ENCODE results near the gene TSPAN18. TPM values are rescaled to one million over a fixed set of nuclear protein-coding genes. Genes with fewer than 3 reads are reported as not detected.

The TSPAN18 gene
- total and polyA plus RNA-seq, 3 donors from 2014 or later, result 2.1 to 11.1 (median 5.0) TPM

GRCh38 chr11:44885919-44886789, 159.4 kb downstream of the TSPAN18 start:
- TF ChIP-seq POLR2A (IDR thresholded peaks at IDR 0.05), result no peak
- no peak for TF ChIP-seq CTCF (IDR thresholded peaks at IDR 0.05)
- intact Hi-C loops (cut with DNase I; ENCODE audit: low total_unique reads), result no loop called here
- H3K4me1 ChIP-seq, result no peaks in the 10 kb centered on the region
- no peaks in the 10 kb centered on the region for H3K27me3 ChIP-seq
- no peaks in the 10 kb centered on the region for H3K9me3 ChIP-seq
- no peak overlapping the region for H3K27ac ChIP-seq
- no peak overlapping the region for H3K4me3 ChIP-seq
- WGBS, 2 donors, result 85 to 87% methylated on average over 11 to 13 of the region's 13 CpGs
- no peaks in the 10 kb centered on the region for H3K36me3 ChIP-seq (ENCODE audit: low read depth, missing control alignments)
- DNase-seq, result no peak

- intact Hi-C loops (cut with DNase I; ENCODE audit: low total_unique reads), result no loop called here
- no peak overlapping the region for H3K4me3 ChIP-seq
- H3K27ac ChIP-seq, result no peak overlapping the region
- no peaks in the 10 kb centered on the region for H3K36me3 ChIP-seq (ENCODE audit: low read depth, missing control alignments)
- H3K9me3 ChIP-seq, result no peaks in the 10 kb centered on the region
- H3K27me3 ChIP-seq, result no peaks in the 10 kb centered on the region
- no peak for DNase-seq
- TF ChIP-seq CTCF (IDR thresholded peaks at IDR 0.05) (no peak), POLR2A (IDR thresholded peaks at IDR 0.05) (no peak)
- WGBS, 2 donors, result 68 to 71% methylated on average over 3 of the region's 3 CpGs
- no peaks in the 10 kb centered on the region for H3K4me1 ChIP-seq
Measured at GRCh38 chr11:44886790-44887140, 160.0 kb downstream of the TSPAN18 start.

- intact Hi-C loops (cut with DNase I; ENCODE audit: low total_unique reads), result no loop called here
- no peaks in the 10 kb centered on the region for H3K27me3 ChIP-seq
- H3K4me1 ChIP-seq, result no peaks in the 10 kb centered on the region
- no peak for DNase-seq
- H3K9me3 ChIP-seq, result no peaks in the 10 kb centered on the region
- TF ChIP-seq POLR2A (IDR thresholded peaks at IDR 0.05), result no peak
- TF ChIP-seq CTCF (IDR thresholded peaks at IDR 0.05), result no peak
- no peak overlapping the region for H3K4me3 ChIP-seq
- no peak overlapping the region for H3K27ac ChIP-seq
- H3K36me3 ChIP-seq (ENCODE audit: low read depth, missing control alignments), result no peaks in the 10 kb centered on the region
- WGBS, 2 donors, result 86 to 88% methylated on average over 3 of the region's 3 CpGs
Measured at GRCh38 chr11:44887636-44888035, 160.9 kb downstream of the TSPAN18 start.

GRCh38 chr11:44889266-44889665, 162.5 kb downstream of the TSPAN18 start:
- peaks cover 10% of the 10 kb centered on the region for H3K4me1 ChIP-seq
- intact Hi-C loops (cut with DNase I; ENCODE audit: low total_unique reads), result no loop called here
- no peak overlapping the region for H3K4me3 ChIP-seq
- WGBS, 2 donors, result 100% methylated on average over 1 of the region's 1 CpG; no CpG with 5 or more reads in 1 of the 2 donors
- H3K36me3 ChIP-seq (ENCODE audit: low read depth, missing control alignments), result no peaks in the 10 kb centered on the region
- no peaks in the 10 kb centered on the region for H3K27me3 ChIP-seq
- H3K27ac ChIP-seq, result no peak overlapping the region
- no peaks in the 10 kb centered on the region for H3K9me3 ChIP-seq
- no peak for TF ChIP-seq CTCF (IDR thresholded peaks at IDR 0.05)
- no peak for TF ChIP-seq POLR2A (IDR thresholded peaks at IDR 0.05)
- DNase-seq, result no peak

GRCh38 chr11:44892843-44893242, 166.1 kb downstream of the TSPAN18 start:
- no peaks in the 10 kb centered on the region for H3K36me3 ChIP-seq (ENCODE audit: low read depth, missing control alignments)
- no peaks in the 10 kb centered on the region for H3K27me3 ChIP-seq
- 91 to 97% methylated on average over 5 to 7 of the region's 7 CpGs for WGBS, 2 donors
- intact Hi-C loops (cut with DNase I; ENCODE audit: low total_unique reads), result loop anchor here (5.0 kb wide), 1 partner anchor 166 kb away; the partner anchor contains the start of gene TSPAN18
- H3K9me3 ChIP-seq, result no peaks in the 10 kb centered on the region
- no peak overlapping the region for H3K4me3 ChIP-seq
- H3K4me1 ChIP-seq, result peaks cover 10% of the 10 kb centered on the region
- H3K27ac ChIP-seq, result no peak overlapping the region
- DNase-seq, result no peak
- TF ChIP-seq POLR2A (IDR thresholded peaks at IDR 0.05), result no peak
- no peak for TF ChIP-seq CTCF (IDR thresholded peaks at IDR 0.05)
